HG02943 (cell line): ENCODE results near the gene IL4R.
"Not testable (repeated sequence)": the region's sequence is repeated elsewhere in the genome, so short reads cannot be mapped to it uniquely, and the experiment has no call there.

Experiments
- ATAC-seq: cut with Tn5 transposase; IDR thresholded peaks from one replicate; pipeline ENCODE4 v1.9.1; 2021; ENCODE audit warnings: mild to moderate bottlenecking, low read depth, moderate library complexity; ENCODE audit not compliant: unreplicated experiment

IL4R gene

DNA sequence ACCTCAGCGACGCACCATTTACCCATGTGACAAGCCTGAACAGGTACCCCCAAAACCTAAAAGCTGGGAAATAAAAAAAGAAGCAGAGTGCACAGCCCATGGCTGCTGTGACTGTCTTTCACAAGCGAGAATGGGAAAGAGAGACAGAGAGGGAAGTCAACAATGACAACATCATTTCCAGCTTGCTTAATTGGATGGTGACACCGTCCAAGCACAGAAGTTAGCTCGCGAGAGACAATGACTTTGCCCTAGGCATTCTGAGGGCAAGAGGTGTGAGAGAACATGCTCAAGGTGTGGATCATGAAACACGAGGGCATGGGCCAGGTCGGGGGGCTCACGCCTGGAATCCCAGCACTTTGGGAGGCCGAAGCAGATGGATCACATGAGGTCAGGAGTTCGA lies 25.9 kb upstream of the IL4R start:
- ATAC-seq = no peak

DNA sequence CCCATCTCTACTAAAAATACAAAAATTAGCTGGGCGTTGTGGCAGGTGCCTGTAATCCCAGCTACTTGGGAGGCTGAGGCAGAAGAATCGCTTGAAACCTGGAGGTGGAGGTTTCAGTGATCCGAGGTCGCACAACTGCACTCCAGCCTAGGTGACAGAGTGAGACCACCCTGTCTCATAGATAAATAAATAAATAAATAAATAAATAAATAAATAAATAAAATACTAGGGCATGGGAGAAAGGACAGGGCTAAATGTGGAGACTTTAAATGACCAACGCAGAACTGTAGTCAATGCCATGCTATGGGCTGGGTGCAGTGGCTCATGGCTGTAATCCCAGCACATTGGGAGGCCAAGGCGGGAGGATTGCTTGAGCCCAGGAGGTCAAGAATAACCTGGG lies 25.5 kb upstream of the IL4R start:
- not testable (repeated sequence) for ATAC-seq

DNA sequence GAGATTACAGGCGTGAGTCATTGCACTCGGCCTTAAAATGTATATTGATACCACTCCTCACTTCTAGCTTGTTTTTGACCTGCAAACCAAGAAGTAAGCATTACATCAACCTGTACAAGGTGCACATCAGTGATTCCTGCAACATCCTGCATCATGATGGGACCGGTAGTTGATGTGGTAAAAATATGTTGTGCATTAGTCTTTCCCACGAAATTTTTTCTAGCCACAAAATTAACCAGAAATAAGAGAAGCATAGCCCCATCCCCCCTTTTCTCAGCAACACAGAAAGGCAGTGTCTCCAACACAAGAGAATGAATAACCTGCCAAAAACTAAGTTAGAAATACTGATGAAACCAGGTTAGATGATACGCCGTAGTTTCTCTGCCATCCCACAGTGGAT lies 24.1 kb upstream of the IL4R start:
- no peak for ATAC-seq

DNA sequence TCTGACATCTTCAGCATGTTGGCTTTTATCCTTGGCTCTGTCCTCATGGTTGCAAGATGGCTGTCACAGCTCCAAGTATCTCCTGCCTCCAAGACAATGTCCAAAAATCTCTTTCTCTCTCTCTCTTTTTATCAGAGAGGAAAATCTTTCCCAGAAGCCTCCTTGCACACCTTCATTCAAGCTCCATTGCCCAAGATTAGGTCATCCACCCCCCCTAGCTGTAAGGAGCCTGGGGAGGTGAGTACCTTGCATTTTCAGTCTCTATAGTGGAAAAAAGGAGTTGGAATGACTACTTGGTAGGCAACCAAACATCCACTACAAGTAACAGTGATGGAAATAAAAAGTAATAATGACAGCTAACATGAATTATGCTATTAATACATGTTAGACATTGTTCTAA lies 23.2 kb upstream of the IL4R start:
- ATAC-seq = no peak

DNA sequence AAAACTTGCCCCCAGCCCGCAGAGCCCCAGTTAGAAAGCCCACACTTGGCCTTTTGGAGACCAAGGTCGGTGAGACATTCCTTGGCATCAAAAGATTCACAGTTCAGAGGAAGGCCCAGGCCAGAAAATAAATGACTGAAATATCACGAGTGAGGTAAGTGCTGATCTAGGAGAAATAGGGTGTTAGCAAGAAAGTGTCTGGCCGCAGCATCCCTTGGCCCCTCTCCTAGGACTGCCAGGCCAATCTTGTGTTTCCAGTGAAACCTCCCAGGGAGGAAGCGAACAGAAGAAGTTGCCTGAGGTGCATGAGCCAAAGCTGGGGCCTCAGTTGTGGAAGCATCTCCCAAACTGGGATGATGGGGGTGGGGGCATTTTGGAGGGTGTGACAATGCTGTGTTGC lies 22.7 kb upstream of the IL4R start:
- ATAC-seq = no peak

DNA sequence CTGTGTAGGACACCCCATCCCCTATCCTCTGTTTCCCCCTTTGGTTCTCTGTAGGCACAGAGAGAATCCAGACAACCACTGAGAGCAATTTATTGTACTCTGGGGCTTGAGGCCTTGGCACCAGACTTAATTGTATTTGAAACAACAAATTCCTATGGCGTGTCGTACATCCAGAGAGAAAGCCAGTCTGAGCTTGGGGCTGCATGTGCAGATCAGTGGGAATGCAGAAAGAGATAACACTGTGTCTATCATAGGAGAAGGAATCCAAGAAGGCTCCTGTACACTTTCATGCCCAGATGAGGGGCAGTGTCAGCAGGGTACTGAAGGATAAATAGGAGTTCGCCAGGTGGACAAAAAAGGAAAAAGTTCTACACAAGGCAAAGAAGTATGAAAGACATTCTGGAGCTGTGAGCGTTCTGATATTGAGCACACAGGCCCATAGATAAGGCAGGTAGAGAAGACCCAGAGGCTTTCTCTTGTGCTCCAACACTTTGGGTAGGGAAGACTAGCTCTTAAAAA lies 22.0 kb upstream of the IL4R start:
- ATAC-seq = no peak

DNA sequence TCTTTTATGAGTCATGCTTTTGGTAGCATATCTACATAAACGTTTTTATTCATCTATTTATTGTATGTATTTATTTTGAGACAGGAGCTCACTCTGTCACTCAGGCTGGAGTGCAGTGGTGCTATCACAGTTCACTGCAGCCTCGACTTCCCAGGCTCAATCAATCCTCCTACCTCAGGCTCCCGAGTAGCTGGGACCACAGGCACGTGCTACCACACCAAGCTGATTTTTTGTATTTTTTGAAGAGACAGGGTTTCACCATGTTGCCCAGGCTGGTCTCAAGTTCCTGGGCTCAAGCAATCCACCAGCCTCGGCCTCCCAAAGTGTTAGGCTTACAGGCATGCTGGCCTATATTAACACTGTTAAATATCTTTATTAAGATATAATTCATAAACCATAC lies 20.4 kb upstream of the IL4R start:
- ATAC-seq = no peak

DNA sequence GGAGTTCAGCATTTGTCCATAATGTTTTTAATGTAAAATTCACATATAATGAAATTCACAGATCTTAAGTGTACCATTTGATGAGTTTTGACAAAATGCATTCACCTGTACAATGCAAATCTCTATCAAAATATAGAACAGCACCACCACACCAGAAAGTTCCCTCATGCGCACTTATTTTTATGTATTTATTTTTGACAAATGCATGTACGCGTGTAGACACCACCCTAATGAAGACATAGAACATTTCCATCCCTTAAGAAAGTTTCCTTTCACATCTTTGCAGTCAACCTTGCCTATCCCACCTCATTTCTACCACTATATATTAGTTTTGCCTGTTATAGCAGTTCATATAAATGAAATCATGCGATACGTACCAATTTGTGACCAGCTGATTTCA lies 15.6 kb upstream of the IL4R start:
- ATAC-seq = no peak

DNA sequence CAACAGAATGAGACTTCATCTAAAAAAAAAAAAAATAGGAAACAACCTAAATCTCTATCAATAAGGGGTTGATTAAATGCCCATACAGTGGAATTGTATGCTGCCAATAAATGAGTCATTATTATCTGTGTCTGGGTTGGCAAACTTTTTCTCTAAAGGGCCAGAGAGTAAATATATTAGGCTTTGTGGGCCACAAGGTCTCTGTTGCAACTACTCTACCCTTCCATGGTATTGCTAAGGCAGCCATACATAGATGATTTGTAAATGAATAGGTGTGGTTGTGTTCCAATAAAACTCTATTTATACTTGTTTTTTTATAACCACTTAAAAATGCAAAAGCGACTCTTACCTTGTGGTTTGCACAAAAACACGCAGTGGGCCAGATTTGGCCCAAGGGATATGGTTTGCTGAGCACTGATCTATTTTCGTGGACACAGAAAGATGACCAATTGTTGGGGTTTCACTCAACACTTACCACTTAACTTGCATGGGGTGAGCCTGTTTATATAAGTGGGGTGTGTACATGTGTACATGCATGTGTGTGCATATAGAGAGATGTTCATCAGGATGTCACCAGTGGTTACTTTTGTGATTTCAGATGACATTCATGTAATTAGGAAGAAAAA lies 12.4 kb upstream of the IL4R start:
- ATAC-seq = no peak

DNA sequence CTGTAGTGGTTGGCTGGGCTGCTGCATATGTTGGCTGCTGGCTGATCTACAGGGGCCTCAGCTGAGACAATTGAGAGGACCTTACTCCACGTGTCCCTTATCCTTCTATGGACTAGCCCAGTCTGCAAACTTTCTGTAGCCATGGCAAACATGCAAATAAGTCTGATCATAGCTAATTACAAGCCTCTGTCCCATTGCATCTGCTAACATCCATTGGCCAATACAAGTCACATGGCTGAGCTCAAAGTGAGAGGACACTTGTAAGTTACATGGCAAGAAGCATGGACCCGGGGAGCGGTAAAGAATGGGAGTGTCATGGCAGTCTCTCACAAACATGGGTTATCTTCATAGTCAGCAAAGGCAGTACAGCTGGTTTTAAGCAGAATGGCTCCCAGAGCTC lies 11.6 kb upstream of the IL4R start:
- no peak for ATAC-seq

DNA sequence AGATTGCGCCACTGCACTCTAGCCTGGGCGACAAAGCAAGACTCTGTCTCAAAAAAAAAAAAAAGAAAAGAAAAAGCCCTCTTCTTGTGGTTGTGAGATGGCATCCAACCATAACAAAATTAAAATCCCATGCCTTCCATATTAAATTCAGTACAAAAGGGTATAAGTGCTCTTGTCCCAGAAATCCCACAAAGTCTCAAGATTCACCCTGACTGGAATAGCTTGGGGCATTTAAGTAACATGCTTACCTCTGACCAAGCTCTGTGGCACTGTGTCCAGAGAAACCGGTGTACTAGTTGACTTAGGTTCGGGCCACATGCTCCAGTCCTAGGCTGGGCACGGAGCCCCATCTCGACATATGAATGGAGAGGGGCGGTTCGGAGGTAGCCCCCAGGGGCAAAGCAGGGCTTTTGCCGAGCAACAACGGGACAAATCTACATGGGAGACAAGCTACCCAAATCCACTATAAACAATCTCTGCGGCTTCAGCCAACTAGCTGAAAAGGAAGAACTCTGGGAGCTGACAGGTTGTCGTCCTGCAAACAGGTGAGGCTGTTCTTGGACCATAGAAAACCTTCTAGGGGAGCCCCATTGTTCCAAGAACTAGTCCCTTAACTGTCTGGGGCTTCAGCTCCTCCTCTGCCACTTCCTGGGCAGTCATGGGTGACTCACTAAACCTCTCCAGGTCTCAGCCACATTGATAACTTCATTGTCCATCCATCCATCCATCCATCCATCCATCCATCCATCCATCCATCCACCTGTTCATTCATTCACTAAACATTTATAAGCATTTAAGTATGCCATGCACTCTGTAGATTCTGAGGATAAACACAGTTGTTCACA lies 10.3 kb upstream of the IL4R start:
- no peak for ATAC-seq

DNA sequence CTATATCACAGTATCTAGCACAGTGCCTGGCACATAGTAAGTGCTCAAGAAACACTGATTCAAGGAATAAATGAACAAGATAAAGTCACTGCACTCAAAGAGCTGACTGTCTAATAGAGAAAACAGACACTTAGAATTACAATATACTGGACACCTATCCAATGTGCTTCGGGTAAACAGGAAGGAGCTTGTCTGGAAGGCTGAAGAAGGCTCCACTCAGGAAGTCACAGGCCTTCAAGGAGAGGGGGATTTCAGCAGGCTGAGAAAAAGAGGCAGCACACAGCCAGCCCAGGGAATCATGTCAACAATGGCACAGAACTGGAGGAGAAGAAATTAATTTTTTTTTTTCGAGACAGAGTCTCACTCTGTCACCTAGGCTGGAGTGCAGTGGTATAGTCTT lies 9.7 kb upstream of the IL4R start:
- ATAC-seq = no peak

DNA sequence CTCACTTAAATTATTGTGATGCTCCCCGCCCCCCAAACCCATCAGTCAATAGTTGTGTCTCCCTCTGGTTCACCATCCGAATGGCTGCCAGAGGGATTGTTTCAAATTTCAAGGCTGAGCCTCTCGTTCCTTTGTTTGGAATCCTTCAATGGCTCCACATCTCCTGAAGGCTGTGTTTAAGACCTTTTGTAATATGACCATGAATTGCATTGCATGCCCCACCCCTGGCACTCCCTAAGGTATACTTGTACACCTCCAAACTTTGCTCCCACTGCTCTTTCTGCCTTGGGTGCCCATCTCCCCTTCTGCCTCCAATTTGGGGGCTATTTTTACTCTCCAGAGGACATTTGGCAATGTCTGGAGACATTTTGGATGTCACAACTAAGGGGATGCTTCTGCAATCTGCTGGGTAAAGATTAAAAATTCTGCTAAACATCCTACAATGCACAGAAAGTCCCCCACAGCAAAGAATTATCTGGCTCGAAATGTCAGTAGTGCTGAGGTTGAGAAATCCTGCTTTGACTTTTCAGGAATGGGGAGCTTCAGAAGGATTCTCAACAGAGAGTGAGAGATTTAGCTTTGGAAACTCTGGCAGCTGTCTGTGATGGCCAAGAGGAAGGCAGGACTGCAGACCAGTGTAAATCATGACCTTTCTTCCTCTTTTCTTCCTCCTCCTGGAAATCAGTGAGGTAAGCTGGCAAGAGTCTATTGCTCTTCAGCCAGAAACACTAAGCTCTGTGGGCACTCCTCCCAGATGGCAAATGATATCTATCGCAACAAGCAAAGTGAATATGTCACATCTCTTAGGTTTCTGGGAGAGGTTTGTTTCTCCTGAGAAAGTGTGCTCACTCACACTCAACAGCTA lies 8.7 kb upstream of the IL4R start:
- ATAC-seq = no peak

DNA sequence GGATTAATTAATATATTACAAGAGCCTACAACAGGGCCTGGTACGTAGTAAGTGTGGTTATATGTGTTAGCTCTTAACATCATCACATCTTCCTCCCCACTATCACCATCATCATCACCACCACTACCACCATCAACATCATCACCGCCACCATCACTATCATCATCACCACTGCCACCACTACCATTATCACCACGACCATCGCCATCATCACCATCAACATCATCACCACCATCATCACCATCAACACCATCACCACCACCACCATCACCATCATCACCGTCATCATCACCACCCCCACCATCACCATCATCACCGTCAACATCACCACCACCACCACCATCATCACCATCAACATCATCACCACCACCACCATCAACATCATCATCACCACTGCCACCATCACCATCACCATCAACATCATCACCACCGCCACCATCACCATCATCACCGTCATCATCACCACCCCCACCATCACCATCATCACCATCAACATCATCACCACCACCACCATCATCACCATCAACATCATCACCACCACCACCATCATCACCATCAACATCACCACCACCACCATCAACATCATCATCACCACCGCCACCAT lies 7.8 kb upstream of the IL4R start:
- no peak for ATAC-seq

DNA sequence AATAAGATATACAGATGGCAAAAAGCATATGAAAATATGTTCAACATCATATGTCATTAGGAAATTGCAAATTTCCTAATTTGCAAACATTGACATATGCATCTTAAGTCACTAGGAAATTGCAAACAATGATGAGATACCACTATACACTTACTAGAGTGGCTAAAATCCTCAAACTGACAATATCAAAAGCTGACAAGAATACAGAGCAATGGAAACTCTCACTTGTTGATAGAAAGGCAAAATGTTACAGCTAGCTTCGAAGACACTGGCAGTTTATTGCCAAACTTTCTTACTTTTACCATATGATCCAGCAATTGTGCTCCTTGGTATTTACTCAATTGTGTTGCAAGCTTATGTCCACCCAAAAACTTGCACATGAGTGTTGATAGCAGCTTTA lies 5.0 kb upstream of the IL4R start:
- ATAC-seq = no peak

DNA sequence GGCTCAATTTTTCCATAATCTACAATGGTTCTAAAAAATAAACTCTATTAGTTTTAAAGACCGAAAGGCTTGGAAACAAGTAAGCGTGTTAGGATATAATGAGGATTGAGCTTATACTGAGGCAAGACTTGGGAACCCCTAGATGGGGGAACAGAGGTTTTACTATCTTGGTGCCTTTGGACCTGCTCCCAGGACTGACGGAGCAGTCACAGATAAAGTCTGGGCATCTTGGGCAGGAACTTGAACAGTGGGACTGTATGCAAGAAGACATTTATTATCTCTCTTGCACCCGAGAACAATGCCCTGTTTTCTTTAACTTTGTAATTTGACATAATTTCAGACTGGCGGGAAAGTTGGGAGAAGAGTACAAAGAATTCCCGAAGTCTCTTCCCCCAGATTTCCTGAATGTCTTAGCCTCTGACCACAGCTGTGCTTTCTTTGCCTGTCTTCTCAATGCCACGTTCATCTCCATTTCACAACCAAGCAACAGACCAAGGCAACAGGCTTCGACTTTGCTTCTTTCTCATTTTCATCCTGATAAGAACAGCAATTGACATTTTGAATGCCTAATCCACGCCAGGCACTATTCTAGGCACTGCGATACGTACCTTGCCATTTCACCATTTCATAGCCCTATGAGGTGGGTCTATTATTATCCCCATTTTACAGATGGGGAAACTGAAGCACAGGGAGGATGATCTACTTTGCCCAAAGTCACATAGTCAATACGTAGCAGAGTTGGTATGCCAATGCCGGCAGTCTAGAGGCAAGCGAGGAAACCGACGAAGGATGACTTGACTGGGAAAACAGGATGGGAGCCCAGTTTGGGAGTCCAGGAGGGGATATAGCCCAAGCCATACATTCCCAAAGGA lies 3.0 kb upstream of the IL4R start:
- ATAC-seq = no peak

DNA sequence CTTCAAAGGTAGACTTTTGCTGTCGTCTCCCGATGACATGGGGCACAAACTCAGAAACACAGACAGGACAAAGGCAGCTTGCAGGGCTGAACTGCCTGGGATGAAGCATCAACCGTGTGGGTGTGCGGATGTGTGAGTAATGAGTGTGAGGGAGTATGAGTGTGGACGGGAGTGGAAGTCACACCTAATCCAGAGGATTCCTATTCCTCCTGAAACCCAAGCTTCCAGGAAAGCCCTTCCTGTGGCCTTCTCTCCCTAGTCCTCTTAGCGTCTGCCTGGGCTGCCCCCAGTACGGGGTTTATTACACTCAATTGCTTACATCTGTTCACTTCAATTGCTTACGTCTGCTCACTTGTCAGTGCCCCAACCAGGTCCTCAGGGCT lies 2.3 kb upstream of the IL4R start:
- ATAC-seq = no peak

DNA sequence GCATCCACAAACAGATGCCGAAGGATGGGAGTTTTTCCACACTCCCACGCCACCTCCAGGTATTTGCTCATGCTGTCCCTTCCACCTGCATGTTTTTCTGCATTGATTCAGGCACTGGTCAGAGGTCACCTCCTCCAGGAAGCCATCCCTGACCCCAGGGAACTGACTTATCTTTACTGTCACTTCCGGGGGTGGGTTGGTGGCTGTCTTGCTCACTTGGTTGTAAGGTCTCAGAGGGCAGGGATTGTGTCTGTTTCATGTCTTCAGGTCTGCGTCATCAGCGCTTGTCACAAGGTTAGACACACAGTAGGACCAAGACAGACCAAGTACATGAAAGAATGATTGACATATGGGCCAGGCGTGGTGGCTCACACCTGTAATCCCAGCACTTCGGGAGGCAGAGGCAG lies 1.9 kb upstream of the IL4R start:
- ATAC-seq = no peak

DNA sequence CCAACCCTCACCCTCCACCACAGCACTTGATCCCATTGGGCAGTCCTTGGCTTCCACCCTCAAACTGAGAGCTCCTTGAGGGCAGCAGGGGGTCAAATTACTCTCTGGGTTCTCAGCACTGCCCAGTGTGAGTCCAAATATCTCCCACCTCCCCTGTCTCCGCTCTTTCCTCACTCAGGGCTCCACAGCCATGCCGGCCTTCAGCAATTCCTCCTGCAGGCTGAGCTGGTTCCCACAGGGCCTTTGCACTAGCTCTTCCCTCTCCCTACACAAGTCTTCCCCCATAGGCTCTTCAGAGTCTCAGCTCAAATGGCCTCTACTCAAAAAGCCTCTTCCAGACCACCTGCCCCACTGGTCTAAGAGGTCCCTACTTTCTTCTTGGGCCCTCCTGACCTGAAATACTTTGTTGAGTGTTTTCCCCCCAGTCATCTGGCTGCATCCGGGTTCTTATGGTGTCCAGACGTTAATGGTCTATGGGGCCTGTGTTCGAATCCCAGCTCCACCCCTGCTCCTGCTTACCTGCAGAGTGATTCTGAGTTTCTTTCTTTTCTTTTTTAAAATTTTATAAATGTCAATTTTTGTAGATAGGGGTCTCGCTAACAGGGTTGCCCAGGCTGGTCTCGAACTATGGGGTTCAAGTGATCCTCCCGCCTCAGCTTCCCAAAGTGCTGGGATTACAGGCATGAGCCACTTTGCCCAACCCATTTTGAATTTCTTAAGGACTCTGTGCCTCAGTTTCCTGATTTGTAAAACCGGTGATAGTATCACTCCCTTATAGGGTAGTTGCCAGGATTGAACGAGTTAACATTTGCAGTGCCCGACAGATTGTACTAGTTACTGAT lies 973 bp upstream of the IL4R start:
- no peak for ATAC-seq
